CD4-positive, alpha-beta T cell treated with Interferon alpha-2 for 1 hour (primary cell): ENCODE data around the gene NAB1.
A peak's percentile ranks its signal among the peaks of the same experiment; 100 is the strongest.

Experiments used
- DNase-seq, 2 donors: peaks; one replicate each; pipeline ENCODE4 v3.0.0-alpha.2; 2020 to 2022

NAB1 gene

DNA sequence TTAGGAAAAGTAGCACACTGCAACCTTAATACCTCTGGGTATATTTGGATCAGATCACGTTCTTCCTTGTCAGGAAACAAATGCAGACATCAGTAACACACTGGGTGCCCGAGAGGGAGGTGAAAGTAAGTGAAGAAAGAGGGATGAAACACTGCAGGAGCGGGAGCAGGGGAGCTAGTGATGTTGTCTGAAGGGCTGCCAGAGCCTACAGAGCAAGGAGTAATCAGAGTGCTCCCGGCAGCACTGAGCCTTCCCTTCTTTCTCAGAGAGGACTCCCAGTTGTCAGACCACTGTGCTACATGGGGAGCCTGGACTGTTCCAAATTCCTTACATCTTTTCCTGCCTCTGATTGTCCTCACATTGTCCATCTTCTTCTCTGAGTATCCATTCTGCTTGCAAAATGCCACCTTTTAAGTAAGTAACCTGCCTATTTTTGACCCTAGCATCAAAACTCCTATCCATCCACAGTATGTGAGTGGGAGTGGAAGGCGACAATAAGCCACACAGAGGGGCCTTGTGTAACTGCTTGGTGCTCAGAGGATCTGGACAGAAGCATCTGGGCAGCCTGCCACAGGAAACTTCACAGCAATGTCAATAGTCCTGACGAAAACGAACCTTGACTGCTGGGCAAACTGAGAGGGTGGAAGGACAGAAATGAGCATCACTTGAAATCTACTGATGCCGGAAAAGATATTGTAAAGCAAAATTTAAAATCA, 10.8 kb upstream of the NAB1 start:
- no peak for DNase-seq

GRCh38 chr2:190640117-190640516, 8.8 kb upstream of the NAB1 start:
- DNase-seq: no peak

DNA sequence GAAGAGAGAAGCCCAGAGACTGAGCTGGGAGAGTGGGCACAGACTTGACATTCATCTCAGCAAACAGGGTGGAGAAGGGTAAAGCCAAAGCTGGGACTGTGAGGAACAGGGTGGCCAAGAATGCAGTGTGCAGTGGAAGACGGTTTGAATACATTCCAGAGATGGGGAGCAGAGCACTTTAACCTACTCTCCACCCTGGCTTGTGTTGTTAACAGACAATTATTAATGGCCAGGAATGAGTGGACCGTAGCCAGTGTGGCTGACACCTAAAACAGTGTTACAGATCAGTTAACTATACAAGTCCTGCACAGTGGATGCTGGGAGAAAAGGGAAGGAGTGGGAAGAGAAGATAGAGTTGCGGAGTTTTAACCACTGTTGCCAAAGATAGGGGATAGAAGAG, 7.4 kb upstream of the NAB1 start:
- no peak for DNase-seq

DNA sequence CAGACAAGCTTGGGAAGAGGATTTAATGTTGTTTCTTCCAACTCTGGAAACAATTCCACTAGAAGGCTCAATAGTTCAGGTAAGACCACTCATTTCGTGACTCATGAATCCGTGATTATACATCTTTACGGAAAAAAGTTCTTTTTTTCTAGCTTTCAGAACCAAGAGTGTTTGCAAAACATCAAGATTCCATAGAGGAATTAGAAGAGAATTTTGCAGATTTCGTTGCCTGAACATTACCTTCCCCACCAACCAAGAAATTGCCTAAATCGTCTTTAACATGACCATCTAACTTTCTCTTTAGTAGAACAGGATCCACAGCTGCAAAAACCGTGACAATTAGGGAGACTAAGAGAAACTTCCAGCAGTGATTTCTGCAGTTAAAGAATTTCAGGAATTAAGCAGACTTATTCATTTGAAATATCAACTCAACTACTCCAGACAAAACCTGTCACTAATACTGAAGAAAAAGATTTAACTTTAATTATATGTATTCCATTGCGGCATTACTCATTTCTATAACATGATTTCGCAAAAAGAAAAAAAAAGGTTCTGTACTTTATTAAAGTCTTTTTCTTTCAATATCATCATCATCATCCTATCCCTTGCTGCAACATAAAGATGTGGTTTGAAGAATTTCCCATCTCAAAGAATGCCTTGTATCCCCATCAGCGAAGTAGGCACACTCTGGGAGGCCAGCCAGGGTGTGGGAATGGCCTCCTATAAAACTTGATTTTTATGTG, 1.9 kb upstream of the NAB1 start:
- no peak for DNase-seq

DNA sequence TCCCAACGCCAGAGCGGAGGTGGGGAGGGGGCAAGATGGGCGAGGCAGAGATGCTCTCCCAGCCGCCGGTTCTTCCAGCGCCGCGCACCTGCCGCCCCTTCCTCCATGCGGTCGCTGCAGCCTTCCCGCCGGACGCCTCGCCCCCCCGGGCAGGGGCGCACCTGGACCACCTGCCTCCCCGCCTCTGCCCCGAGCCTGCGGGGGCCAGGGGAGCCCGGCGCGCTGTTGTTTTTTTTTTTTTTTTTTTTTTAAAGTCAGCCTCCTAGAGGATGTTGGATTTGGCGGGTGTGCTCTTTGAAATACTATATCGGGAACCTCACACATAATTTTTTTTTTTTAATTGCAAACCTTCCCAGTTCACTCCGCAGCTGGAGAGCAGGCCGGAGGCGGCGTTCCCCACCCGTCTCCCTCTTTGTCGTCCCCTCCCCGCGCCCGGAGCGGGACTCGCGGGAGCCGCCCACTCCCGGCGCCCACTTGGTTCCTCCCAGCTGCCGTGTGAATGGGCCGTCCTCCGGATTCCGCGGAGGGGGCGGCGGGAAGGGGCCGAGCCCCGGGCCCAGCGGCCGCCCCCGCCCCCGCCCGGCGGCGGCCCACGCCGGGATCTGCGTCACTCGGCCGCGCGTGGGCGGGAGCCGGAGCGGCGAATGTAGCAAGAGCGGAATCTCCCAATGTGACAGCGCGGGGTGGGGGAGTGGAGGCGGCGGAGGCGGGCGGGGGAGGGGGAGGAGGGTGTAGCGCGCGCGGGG, 421 bp upstream of the NAB1 start:
- DNase-seq: peak; percentile 92 to 94

DNA sequence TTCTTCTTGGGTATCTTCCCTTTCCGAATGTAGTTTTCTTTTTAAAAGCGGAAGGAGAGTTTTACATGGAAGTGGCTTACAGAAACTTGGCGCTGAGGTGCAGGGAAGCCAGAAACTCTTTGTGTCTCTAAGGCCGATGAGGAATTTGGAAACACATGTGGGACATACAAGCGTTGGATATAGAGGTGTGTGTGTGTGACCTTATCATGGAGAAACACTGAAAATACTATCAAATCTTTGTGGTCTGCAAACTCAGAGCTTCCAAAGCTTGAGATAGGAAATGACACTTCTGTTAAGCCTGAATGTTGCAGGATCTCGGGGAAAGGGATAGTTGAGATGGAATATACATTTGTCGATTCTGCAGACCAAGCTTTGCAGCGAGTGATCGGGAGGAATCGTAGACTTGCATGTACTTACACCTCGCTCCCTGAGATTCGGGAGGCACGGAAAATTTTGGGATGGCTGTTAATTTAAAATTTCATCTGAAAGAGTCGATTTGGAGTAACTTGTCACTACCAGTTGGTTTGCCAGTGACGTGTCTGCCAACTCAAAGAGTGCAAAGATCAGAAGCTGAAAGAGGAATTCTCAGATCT, 1.0 kb downstream of the NAB1 start:
- DNase-seq: no peak

DNA sequence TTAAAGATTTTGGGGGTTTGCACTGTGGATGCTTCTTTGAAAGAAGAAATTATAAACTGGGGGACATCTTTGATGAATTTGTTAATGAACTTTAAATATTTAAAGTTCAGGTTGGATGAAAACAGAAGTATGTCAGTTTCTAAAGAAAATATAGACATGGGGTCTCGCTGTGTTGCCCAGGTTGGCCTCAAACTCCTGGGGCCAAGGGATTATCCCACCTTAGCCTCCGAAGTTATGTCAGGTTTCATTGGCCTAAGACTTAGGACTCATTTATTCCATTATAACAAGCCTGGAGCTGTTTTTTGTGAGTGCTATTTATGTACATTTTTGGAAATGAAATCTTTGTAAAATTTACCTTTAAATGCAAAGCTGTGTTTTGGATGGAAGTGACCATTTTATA, 2.5 kb downstream of the NAB1 start:
- DNase-seq: no peak

DNA sequence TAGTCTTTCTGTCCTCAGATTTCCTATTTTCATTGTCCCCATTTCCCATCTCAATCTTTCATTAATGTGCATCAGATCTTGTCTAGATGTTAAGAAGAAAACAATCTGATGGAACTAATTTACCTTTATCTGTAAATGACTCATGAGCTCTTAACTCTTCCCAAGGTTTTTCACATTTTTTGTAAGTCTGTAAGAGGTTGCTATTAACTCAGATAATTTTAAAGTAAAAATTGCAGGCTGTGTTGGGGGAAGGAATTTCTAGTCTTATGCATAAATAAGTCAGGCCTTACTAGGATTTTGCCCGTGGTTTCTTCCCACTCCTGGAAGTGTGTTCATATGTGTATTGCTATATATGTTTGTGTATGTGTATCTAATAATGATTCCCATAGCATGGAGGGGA, 4.3 kb downstream of the NAB1 start:
- DNase-seq: no peak

GRCh38 chr2:190653931-190654330, 5.0 kb downstream of the NAB1 start:
- DNase-seq: no peak

DNA sequence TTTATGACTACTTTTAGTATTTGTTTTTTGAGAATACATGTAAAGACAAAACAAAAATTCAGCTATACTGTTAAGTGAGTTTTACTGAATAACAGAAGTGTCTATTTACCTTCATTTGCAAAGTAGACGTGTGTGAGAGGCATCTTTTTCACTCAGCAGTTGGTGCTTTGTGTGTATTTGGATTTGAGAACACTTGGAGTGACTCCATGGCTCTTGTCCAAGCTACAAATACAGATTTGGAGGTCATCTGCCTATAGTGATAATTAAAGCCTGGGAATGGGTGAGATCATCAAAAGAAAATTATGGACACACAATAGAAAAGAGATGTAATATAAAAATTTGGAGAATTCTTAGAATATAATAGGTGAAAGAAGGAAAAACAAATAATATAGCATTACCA, 6.2 kb downstream of the NAB1 start:
- no peak for DNase-seq

DNA sequence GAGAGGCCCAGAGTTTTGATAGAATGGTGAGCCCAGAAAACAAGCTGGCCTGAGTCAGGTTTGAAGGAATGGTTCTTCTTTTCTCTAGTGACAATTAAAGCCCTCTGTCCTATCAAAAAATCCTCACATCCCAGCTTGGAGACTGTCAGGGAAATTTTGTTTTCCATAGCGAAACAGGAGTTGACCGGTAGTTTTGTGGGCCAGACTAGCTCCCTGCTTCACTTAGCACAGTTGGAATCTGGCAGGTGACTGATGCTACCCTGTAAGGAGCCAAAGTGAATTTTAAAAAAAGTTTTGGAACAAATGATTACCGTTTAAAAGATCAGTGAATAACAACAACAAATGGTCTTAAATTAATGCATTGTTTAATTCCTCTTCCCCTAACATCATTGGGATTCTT, 6.7 kb downstream of the NAB1 start:
- DNase-seq: no peak

GRCh38 chr2:190656301-190656700, 7.4 kb downstream of the NAB1 start:
- DNase-seq: no peak

- DNase-seq: no peak
Observed at GRCh38 chr2:190657474-190658255, 8.8 kb downstream of the NAB1 start.

DNA sequence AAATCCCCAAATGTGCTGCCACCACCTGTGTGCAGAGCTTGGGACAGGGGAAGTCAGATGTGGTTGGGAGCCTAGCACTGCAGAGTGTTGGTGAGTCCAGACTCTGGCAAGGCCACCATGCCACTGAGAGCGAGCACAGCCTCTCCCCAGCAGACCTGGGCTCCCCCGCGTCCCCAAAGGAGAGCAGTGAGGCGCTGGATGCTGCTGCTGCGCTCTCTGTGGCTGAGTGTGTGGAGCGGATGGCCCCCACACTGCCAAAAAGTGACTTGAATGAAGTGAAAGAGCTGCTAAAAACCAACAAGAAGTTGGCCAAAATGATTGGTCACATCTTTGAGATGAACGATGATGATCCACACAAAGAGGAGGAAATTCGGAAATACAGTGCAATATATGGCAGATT, 10.7 kb downstream of the NAB1 start:
- no peak for DNase-seq

DNA sequence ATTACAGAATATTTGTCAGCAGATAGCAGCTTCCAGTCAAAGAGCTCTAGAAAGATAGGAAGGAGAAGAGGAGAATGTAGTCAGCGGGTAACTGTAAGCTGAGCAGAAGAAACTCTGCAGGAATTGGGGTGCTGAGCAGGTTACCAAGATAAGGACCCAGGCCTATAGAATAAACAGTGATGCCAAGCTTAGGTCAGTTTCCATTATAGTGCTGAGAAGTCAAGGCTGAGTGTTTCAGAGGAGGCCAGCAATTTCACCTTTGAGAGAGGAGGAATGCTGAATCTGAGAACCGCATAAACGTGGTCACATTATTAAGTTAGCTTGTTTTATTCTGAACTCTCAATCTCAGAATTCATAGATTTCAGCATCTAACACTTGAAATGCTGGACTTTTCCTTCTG, 13.9 kb downstream of the NAB1 start:
- no peak for DNase-seq

DNA sequence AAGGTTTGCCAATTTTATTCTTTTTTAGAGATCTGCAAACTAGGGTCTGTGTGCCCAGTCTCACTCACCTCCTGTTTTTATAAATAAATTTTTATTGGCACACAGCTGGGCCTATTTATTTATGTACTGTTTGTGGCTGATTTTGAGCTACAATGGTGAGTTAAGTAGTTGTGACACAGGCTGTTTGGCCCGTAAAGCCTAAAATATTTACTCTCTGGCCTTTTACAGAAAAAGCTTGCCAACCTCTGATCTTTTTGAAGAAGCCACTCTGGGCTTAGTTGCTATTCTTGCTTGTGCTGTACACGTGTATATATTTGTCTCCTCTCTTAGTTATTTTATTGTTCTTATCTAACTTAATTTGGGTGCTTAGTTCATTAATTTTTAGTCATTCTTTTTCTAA, 14.5 kb downstream of the NAB1 start:
- no peak for DNase-seq

- DNase-seq: no peak
Observed at GRCh38 chr2:190663839-190664238, 15.0 kb downstream of the NAB1 start.

- no peak for DNase-seq
Observed at GRCh38 chr2:190664240-190664639, 15.4 kb downstream of the NAB1 start.

- no peak for DNase-seq
Observed at GRCh38 chr2:190666895-190667294, 18.0 kb downstream of the NAB1 start.

- DNase-seq: no peak
Observed at GRCh38 chr2:190668892-190669291, 20.0 kb downstream of the NAB1 start.

DNA sequence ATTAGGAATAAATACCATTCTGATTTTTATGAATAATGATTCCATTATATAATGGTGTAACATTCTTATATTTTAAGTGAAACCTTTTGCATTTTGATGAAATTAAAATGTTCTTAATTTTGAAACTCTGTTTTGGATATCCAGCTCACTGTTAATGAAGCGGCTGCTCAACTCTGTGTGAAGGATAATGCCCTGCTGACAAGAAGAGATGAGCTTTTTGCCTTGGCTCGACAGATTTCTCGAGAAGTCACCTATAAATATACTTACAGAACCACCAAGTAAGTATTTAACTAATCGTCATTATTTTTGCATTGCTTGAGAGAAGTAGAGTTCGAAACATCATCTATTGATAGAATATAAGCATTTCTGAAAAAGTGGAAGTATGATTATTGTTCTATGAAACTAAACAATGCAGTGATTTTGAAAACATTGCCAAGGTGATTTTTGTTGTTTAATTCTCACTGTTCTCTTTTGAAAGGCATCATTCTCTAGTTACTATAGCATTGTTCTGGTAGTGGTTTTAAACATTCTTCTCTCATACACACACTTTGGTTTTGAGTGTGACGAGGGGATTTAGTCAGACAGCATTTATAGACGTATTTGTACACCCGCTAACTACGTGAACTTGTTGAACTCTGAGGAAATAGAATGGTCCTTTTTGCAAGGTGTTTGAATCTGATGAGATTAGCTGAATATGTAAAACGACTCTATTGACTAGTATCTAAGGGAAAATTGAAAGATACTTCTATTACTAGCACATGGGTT, 21.5 kb downstream of the NAB1 start:
- DNase-seq: peak in 1 of 2 donors; percentile 41
